ENCODE measurements around the gene PAFAH2.

Gene PAFAH2

GRCh38 chr1:25997828-25998761 lies at the start of gene PAFAH2:
Gene PAFAH2 (minus strand): TSS chr1:25998063. CDS start chr1:25990816, 7,247 bp downstream.
- DNase-seq, result peak; percentile 100

DNA sequence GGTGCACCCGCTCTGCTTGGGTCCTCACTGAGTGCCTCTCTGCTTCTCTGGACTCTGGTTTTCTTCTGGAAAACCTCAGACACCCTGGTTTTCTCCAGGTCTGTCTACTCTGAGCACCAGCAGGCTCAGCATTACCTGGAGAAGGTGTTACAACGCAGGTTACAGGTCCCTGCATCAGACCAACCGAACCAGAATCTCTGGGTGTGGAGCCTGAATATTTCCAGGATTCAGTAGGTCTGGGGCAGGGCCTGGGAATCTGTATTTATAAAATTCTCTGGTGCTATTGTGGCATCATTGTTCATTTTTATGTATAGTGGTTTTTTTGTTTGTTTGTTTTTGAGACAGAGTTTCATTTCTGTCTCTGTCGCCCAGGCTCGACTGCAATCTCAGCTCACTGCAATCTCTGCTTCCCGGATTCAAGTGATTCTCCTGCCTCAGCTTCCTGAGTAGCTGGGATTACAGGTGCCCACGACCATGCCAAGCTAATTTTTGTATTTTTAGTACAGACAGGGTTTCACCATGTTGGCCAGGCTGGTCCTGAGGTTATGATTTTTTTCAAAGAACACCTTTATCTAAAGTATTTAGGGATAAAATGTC lies 49.5 kb upstream of the PAFAH2 start:
- no peak for DNase-seq

DNA sequence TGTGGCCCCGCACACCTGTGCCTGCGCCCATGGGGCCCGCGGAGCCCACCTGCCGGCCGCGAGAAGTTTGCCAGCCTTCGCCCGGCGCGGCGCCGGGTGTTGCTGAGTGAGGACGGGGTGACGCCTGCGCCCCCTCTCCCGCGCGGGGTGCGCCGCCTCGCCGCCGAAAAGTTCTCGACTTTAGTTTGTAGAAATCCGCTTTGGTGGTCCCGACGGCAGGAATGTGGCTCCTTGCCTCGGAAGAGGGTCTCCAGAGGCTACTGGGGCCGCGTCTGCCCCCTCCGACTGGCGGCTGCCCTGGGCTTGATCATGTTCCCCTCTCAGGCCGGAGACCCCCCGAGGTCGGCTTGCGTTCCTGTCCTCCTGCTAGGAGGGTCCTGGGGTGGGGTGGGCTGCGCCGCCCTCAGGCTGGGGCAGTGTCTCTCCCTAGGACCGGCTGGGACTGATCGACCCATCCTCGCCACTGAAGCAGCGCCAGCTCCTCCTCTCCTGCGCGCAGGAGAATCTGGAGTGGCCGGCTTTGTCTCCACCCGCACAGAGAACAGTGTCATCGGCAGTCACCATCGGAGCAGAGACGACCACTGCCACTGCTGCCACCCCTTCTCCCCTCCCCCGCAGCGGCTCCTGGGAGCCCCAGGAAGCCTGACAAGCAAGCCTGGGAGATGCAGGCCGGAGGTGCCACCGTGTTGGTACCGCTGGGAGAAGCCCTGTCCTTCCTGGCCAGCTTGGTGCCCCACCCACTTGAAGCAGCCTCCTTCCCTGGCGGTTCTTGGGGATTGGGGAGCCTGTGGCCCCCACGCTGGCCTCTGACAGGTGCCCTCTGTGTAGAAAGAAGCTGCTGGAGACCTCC lies 48.6 kb upstream of the PAFAH2 start:
- DNase-seq, result no peak

- DNase-seq, result no peak
Measured at GRCh38 chr1:26045722-26046245, 47.9 kb upstream of the PAFAH2 start, which contains the start of gene SLC30A2. Gene SLC30A2 (minus strand): TSS chr1:26046118. CDS start chr1:26045896, 222 bp downstream.

- no peak for DNase-seq
Measured at GRCh38 chr1:26044971-26045721, 47.3 kb upstream of the PAFAH2 start.

DNA sequence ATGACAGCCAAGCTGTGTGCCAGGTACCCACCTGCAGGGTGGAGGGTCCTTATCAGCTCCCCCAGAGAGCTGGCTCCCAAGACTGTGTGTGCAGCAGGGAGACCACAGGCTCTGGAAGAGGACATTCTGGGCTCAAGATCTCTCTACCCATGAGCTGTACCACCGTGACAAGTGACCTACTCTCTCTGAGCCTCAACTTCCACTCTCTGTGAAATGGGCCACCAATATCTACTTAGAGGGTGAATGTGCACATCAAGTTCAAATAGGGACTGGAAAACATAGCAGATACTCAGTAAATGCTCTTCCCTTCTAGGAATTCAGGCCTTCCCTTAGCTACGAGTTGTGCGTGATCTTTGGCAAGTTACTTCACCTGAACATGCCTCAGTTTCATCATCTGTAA lies 46.6 kb upstream of the PAFAH2 start:
- no peak for DNase-seq

GRCh38 chr1:26043765-26044164 lies 45.9 kb upstream of the PAFAH2 start:
- no peak for DNase-seq

DNA sequence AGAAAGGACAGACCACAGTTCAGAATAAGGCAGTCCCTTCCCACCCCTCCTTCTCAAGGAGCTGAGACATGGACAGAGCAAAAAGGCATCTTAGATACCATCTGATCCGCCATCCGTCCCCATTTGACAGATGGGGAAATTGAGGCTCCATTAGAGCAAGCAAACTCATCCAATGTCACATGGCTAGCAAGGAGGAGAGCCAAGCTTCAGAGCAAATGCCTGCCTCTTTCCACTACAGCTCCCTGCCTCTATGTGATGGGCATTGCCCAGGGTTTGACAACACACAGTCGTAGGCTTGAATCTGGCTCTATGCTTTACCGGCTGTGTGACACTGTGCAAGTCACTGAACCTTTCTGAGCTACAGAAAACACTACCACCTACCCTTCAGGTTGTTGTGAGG lies 44.1 kb upstream of the PAFAH2 start:
- DNase-seq, result no peak

DNA sequence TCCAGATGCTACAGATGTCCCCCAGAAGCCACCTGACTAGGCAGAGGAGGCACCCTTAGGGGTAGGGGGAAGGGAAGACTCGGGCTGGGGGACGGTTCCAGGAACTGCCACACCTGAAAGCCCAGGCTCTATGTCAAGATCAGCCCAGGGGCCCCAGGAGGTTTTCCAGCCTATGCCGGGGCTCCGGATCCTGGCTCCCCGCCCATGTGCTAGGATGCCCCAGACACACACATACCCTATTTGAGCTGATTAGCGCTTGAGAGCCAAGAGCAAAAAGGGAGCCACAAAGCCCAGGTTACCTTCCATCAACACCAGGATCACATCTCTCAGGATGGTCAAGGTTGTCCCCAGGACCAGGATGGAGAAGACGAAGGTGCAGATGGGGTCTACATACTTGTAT lies 43.5 kb upstream of the PAFAH2 start:
- no peak for DNase-seq

- DNase-seq, result no peak
Measured at GRCh38 chr1:26038904-26039303, 41.0 kb upstream of the PAFAH2 start.

- DNase-seq, result no peak
Measured at GRCh38 chr1:26038477-26038876, 40.6 kb upstream of the PAFAH2 start.

- no peak for DNase-seq
Measured at GRCh38 chr1:26037904-26038303, 40.0 kb upstream of the PAFAH2 start.

GRCh38 chr1:26036756-26037281 lies 39.0 kb upstream of the PAFAH2 start:
- no peak for DNase-seq

DNA sequence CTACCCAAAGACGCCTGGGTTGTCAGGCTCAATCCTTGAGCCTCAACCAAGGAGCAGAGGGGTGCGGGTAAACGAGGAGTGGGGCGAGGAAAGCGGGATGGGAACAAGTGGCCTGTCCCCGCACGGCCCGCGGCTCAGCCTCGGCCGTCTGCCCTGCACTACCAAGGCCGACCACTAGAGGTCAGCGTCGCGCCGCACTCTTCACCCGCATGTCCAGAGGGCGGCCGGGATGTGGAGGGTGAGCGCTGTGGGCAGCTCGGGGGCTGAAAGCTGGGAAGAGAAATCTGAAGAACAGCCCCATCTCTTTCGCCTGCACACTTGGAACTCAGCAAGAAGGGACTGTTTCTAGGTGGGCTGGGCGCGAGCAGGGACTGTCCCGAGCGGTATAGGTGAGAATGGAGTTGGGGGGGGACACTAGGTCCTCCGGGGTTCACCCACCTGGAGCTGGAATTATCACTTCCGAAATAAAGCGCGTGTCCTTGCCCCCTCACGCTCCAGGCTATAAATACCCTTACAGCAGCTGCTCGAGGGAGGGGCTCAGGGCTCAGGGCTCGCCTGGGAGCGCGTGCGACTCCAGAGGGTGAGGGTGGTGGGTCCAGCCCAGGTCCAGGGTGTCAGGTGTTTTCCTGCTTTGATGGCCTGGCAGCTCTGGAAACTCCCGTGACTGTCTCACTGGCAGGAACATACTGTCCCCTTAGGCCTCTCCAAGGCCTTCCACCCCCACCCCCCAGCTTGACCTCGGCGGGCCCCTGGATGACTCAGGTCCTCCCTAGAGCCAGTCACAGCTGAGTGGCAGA lies 38.3 kb upstream of the PAFAH2 start:
- peak; percentile 80 for DNase-seq

DNA sequence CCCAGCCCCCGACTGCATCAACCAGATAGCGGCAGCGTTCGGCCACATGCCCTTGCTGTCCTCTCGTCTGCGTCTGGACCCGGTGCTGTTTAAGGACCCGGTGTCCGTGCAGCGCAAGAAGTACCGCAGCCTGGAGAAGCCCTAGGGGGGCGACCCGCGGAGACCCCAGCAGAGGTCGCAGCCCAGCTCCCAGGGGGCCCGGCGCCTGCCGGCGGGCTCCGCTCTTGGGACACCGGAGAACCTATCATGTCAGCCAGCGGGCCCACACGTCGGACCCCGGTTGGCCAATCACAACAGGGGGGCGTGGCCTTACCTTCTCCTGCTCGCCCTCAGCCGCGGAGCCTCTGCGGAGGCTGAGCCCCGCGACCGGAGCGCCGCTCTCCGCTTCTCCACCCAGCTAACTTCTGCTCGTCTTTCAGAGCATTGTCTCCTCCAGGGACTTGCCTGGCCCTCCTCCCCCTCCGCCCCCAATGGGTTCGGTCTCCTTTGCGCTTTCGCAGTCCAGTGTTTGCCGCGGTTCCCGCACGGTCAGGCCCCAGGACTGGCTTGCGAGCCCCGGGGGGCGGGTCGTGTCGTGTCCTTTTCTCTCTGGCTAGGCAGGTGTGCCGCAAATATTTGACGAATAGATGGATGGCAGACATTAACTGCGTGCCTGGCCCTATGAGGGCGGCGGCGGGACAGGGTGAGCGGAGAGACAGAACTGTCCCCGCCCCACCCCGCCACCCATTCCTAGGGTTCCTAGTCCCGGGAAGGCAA lies 37.5 kb upstream of the PAFAH2 start:
- DNase-seq, result peak; percentile 96

- DNase-seq, result no peak
Measured at GRCh38 chr1:26034504-26035202, 36.8 kb upstream of the PAFAH2 start.

GRCh38 chr1:26032656-26033357 lies 34.9 kb upstream of the PAFAH2 start:
- DNase-seq, result no peak

- no peak for DNase-seq
Measured at GRCh38 chr1:26031611-26032220, 33.9 kb upstream of the PAFAH2 start.

DNA sequence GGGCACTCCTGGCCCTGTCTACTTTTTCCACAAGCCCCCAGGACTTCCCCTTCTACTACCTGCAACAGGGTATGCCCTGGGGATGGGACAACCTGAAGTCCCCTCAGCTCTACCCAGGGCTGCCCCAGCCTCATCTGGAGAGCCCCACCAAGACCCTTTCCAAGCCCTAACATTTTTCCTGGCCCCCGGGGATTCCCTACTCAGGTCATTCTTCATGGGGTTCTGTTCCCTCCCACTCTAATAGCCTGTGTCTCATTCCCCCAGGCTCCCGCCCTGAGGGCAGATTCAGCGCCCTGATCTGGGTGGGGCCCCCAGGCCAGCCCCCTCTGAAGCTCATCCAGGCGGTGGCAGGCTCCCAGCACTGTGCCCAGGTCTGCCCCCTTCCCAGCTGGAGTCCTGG lies 33.3 kb upstream of the PAFAH2 start:
- no peak for DNase-seq

Data from RPMI8226 (cell line).